ENCODE data around the gene SLC30A2. TPM values are rescaled to one million over a fixed set of nuclear protein-coding genes. Genes with fewer than 3 reads are reported as not detected.
A peak's percentile ranks its signal among the peaks of the same experiment; 100 is the strongest.

The SLC30A2 gene
- total and polyA plus RNA-seq, 8 donors, result 24.1 to 142 (median 47.0) TPM

GRCh38 chr1:26014179-26014578, 31.7 kb downstream of the SLC30A2 start:
- no peaks in the 10 kb centered on the region for H3K27me3 ChIP-seq
- H3K27ac ChIP-seq, result no peak overlapping the region
- H3K4me3 ChIP-seq, result no peak overlapping the region
- H3K9me3 ChIP-seq, result no peaks in the 10 kb centered on the region
- ATAC-seq (no peak), FAIRE-seq (no peak), DNase-seq (no peak)
- no peaks in the 10 kb centered on the region for H3K36me3 ChIP-seq
- intact Hi-C loops (cut with DNase I), result no loop called here
- WGBS, 2 donors, result 85 to 92% methylated on average over 2 of the region's 2 CpGs
- TF ChIP-seq, protein P1, sequence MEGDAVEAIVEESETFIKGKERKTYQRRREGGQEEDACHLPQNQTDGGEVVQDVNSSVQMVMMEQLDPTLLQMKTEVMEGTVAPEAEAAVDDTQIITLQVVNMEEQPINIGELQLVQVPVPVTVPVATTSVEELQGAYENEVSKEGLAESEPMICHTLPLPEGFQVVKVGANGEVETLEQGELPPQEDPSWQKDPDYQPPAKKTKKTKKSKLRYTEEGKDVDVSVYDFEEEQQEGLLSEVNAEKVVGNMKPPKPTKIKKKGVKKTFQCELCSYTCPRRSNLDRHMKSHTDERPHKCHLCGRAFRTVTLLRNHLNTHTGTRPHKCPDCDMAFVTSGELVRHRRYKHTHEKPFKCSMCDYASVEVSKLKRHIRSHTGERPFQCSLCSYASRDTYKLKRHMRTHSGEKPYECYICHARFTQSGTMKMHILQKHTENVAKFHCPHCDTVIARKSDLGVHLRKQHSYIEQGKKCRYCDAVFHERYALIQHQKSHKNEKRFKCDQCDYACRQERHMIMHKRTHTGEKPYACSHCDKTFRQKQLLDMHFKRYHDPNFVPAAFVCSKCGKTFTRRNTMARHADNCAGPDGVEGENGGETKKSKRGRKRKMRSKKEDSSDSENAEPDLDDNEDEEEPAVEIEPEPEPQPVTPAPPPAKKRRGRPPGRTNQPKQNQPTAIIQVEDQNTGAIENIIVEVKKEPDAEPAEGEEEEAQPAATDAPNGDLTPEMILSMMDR (IDR thresholded peaks at IDR 0.05), result no peak
- H3K4me1 ChIP-seq, result no peaks in the 10 kb centered on the region

- peak; percentile 63 to 81 (median 70) for ATAC-seq
- no peaks in the 10 kb centered on the region for H3K9me3 ChIP-seq
- TF ChIP-seq, protein P1 (IDR thresholded peaks at IDR 0.05), result no peak
- no peak overlapping the region for H3K27ac ChIP-seq
- peak in 1 of 6 donors; percentile 30 for DNase-seq
- intact Hi-C loops (cut with DNase I), result no loop called here
- no peaks in the 10 kb centered on the region for H3K36me3 ChIP-seq
- 28 to 33% methylated on average over 3 of the region's 3 CpGs for WGBS, 2 donors
- FAIRE-seq, result no peak
- H3K27me3 ChIP-seq, result no peaks in the 10 kb centered on the region
- H3K4me3 ChIP-seq, result no peak overlapping the region
- H3K4me1 ChIP-seq, result no peaks in the 10 kb centered on the region
These were observed 33.1 kb downstream of the SLC30A2 start for GRCh38 chr1:26012864-26013263.

- TF ChIP-seq, protein P1 (IDR thresholded peaks at IDR 0.05), result no peak
- no peaks in the 10 kb centered on the region for H3K36me3 ChIP-seq
These were observed 35.1 kb downstream of the SLC30A2 start for GRCh38 chr1:26010825-26011224.

GRCh38 chr1:26009796-26010447, 36.0 kb downstream of the SLC30A2 start:
- WGBS, 2 donors, result 67 to 79% methylated on average over 6 of the region's 6 CpGs
- Histone ChIP-seq H3K27ac (no peak overlapping the region), H3K36me3 (no peaks in the 10 kb centered on the region), H3K27me3 (no peaks in the 10 kb centered on the region), H3K4me3 (no peak overlapping the region), H3K9me3 (no peaks in the 10 kb centered on the region), H3K4me1 (no peaks in the 10 kb centered on the region)
- FAIRE-seq (no peak), ATAC-seq (no peak), DNase-seq (no peak)
- intact Hi-C loops (cut with DNase I), result loop anchor here in 2 of 3 donors (10.0 kb wide), 2 partner anchors 125 to 175 kb away; no protein-coding TSS in a partner anchor
- TF ChIP-seq, protein P1 (IDR thresholded peaks at IDR 0.05), result no peak

More at GRCh38 chr1:26010825-26011224, 35.1 kb downstream of the SLC30A2 start:
- no peak for DNase-seq
- no peak for ATAC-seq
- intact Hi-C loops (cut with DNase I), result no loop called here
- Histone ChIP-seq H3K9me3 (no peaks in the 10 kb centered on the region), H3K4me1 (no peaks in the 10 kb centered on the region), H3K4me3 (no peak overlapping the region), H3K27ac (no peak overlapping the region), H3K27me3 (no peaks in the 10 kb centered on the region)
- 78 to 81% methylated on average over 3 of the region's 3 CpGs for WGBS, 2 donors
- FAIRE-seq, result no peak

GRCh38 chr1:26006710-26007109, 39.2 kb downstream of the SLC30A2 start:
- DNase-seq, result no peak
- Histone ChIP-seq H3K36me3 (no peaks in the 10 kb centered on the region), H3K27ac (no peak overlapping the region), H3K4me3 (no peak overlapping the region), H3K27me3 (no peaks in the 10 kb centered on the region), H3K4me1 (no peaks in the 10 kb centered on the region), H3K9me3 (no peaks in the 10 kb centered on the region)
- ATAC-seq, result no peak
- TF ChIP-seq, protein P1 (IDR thresholded peaks at IDR 0.05), result no peak
- 89 to 92% methylated on average over 16 of the region's 16 CpGs for WGBS, 2 donors
- no peak for FAIRE-seq
- intact Hi-C loops (cut with DNase I), result loop anchor here in 2 of 3 donors (10.0 kb wide), 2 partner anchors 122 to 172 kb away; no protein-coding TSS in a partner anchor

Data from pancreas (tissue), 10 donors.